Activated T-cell treated with anti-CD3 and anti-CD28 coated beads for 48 hours (primary cell): Measurements from ENCODE around the gene CAMTA1.

Source experiments
- DNase-seq: peaks from one replicate; pipeline ENCODE4 v3.0.0-alpha.2; 2020; ENCODE audit warnings: low read depth

The CAMTA1 gene

DNA sequence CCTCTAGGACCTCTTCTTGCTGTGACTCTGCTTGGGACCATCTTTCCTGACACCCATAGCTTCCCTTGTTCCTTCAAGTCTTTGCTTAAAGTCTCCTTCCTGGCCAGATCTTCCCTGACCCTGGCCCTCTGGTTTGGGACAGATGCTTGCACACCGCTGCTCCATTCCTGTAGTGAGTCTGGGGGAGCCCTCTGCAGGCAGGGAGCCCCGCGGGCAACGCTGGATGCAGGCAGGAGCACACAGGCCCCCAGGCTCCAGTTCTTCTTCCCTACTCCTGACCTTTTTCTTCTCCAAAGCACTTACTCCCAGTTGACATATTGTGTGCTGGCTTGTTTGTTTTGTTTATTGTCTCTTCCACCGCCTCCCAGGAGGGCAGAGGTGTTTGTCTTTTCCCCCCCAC lies 413.4 kb downstream of the CAMTA1 start:
- DNase-seq = no peak

- DNase-seq = no peak
These were observed 414.0 kb downstream of the CAMTA1 start for GRCh38 chr1:7199077-7199779.

- DNase-seq = peak; percentile 39
These were observed 422.8 kb downstream of the CAMTA1 start for GRCh38 chr1:7207875-7208646.

GRCh38 chr1:7208647-7209180 lies 423.5 kb downstream of the CAMTA1 start:
- no peak for DNase-seq

GRCh38 chr1:7209336-7209735 lies 424.1 kb downstream of the CAMTA1 start:
- no peak for DNase-seq

DNA sequence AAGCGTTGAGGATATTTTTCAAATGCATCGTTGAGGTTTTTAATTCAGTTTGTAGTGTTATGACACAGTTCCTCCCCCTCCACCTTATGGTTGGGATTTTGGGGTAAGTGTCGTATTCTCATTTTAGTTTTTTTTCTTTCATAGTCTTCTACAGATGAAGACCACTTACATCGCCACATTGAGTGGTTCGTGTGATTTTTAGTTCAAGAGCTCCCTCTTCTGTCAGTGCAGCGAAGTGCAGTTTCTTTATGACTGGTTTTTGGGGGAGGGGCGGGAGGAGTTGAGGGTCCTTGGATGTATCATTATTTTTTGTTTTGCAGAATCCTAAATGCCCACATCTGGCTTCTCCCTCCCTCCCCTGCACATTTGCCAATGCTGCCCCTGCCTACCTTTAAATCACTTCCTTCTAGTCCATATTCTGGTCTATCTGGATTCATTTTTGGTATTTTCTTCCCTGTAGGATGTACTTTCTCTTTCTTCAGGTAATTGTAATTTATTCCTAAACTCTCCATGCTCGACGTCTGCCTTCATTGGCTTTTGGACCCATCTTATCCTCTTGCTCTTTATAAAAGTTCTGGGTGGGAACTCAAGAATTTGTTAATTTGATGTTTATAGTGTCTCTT lies 433.1 kb downstream of the CAMTA1 start:
- DNase-seq = peak; percentile 16

- DNase-seq = no peak
These were observed 433.8 kb downstream of the CAMTA1 start for GRCh38 chr1:7219031-7219430.

DNA sequence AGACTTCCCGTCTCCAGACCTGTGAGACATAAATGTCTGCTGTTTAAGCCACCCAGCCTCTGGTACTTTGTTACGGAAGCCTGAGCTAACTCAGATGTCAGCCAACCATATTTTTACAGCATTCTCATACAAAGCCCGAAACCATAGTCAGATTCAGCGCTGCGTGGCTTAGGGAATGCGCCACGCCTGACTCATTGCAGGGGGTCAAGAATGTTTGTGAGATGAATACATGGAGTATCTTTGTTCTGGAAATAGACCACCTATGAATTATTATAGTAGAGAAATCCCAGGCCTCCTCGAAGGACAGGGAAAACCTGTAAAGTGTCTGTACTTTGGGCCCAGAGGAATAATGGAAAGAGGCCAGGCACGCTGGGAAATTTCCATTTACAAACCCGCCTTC lies 434.8 kb downstream of the CAMTA1 start:
- DNase-seq = no peak

DNA sequence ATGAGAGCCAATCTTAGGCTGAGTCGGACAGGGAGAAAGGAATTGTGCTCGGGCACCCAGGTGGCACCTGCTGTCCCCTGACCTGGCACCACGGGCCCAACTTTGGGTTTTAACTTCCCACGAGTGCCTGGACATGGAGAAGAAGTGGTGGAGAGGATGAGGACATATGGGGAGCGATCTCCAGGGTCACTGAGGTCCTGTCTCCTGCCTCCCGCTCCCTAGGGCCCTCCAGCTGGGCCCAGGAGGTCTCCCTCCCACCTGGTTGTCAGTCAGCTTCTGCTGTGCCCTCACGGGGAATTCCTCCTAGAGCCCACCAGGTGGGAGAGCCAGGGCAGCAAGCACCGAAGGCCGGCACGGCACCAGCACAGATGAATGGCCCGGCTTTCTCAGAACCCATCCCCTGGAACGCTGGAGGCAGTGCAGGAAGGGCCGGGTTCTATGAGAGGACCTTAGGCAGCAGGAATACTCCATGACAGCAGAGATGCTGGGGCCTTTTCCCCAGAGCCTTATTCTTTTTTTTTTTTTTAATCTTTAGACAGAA lies 435.5 kb downstream of the CAMTA1 start:
- no peak for DNase-seq

GRCh38 chr1:7221826-7222694 lies 436.8 kb downstream of the CAMTA1 start:
- no peak for DNase-seq

DNA sequence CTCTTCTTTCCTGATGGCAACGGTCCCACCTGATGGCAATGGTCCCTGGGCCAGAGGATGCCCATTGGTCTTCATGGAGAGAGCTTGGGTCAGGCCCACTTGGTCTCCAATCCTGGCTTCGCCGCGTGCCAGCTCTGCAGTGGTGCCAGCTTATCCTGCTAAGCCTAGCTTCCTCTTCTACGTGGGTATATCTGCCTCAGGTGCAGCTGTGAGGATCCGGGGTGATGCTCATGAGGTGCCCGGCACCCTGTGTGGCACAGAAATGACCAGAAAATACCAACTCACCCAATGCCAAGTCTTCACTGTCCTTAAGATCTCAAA lies 437.4 kb downstream of the CAMTA1 start:
- DNase-seq = no peak

DNA sequence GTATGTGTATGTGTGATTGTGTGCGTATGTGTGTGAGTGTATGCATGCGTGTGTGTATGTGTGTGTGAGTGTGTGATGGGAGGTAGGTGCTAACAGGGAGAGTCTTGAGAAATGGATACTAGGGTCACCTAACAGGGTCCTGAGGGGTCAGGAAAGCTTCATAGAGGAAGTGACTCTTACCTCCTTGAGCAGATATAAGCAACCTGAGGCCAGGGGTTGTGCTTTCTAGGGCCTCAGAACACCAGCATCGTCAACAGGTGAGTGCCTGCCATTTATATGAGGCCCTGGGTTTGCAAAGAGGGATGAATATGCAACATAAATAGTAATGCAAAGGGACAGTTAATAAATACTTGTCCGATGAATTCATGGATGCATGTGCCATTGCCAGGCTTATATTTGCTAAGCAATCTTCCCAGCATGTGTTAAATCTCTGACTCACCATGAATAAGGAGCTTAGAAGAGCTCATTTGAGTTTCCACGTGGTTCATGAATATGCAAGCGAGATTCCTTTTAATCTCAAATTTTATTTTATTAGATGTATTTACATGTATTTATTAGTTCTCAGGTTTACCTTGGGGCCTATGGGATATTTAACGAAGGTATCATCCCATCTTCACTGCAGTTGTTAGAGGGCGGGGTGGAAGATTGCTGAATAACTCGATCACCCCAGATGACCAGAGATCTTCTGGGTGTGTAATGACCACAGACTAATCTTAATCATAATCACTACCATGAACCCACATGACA lies 438.3 kb downstream of the CAMTA1 start:
- DNase-seq = no peak

- DNase-seq = no peak
These were observed 438.9 kb downstream of the CAMTA1 start for GRCh38 chr1:7224081-7224534.

DNA sequence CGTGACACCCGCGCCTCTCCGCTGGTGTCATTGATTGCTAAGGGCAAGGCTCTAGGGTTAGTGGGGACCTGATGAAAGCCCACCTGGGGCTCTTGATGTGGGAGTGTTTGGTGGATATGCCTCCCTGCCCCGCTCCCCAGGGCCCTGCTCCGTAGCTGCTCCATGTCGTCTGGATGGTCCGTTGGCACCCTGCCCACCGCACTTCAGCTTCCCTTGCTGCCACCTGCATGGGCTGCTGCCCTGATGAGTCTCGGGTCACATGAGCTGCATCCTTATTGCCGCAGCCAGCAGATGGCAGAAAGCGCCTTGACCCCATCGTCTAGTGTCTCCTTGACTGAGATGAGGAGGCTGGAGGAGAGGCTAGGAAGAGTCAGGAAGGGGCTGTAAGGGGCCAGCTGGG lies 439.4 kb downstream of the CAMTA1 start:
- DNase-seq = no peak

- no peak for DNase-seq
These were observed 440.7 kb downstream of the CAMTA1 start for GRCh38 chr1:7225711-7226505.

DNA sequence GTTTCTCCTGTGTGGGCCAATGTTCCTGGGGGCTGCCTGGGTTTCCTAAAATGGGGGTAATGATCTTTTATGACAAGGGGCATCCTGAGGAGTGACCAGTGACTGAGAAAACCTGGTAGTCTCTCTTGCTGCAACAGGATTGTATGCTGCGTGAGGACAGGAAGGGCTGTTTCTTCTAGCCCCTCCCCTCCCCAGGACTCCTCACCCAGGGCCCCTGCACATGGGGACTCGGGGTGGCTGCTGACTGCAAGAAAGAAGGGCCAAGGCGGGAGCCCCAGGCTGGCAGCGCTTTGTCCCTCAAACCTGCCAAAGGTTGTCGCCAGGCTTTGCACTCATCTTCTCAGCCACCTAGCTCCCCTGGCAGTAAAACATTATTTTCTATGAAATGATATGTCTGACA lies 442.4 kb downstream of the CAMTA1 start:
- DNase-seq = no peak

DNA sequence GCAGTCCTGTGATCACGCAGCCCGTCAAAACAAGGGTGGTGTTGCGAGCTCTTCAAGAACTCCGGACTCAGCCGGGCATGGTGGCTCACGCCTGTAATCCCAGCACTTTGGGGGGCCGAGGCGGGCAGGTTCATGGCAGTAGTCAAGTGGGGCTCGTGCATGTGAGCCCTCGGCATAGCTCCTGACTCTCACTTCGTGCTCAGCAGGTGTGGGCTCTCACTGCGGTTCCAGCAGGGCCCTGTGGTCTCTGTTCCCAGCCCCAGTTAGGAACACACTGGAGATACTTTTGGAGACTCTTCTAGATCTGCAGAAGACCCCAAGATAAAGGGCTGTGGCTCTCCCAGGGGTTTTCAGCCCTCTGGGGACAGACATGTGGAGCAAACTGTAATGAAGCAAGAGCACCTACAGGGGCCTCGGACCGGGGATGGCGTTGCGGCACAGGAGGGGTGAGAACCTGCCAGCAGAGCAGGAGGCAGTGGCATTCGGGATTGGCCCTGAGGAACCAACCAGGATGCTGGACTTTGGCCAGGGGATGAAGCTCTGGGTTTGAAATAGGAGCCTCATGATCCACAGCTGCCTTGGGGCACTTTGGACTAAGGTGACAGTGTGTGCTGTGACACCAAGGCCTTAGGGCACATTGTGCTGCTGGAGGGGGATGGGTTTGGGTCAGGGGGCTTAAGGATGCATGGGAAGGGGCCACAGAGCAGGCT lies 443.2 kb downstream of the CAMTA1 start:
- no peak for DNase-seq

DNA sequence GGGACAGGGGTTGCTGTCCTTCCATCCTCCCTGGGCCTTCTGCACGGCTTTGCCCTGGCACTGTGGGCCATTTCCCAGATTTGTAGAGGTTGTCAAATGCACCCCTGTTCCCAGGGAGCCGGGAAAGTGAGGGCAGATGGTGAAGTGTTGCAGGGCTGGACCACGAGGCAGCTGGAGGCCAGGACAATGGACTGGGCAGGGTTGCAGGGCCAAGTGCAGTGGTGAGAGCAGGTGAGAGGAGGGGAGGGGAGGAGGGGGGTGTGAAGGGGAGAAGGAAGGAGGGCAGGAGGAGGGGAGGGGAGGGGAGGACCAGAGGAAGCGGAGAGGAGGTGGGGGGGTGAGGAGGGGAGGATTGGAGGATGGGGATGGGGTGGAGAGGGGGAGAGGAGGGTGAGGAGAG lies 443.9 kb downstream of the CAMTA1 start:
- DNase-seq = no peak
